ENCODE measurements around the gene E2F4. TPM values are rescaled to one million over a fixed set of nuclear protein-coding genes. Genes with fewer than 3 reads are reported as not detected.

Gene E2F4
- total and polyA plus RNA-seq, 9 of the 15 experiments (the other 6 are each of a cell fraction or from before 2014, with no cell fraction given), result 9.7 to 139 (median 106) TPM

- Histone ChIP-seq H3K9ac (ENCODE audit: insufficient read depth in 1 of 2, low read depth in 2 of 2, low read length in 2 of 2) (peak overlapping the region; percentile 27 to 96; a peak in 2 of 4 replicates), H3K27ac (ENCODE audit: extremely low read depth, low read depth, low read length) (peak overlapping the region; percentile 68; the same call in 2 of the 3 replicates), H3K4me1 (replicated peaks in 1 of 2; ENCODE audit: control insufficient read depth in 2 of 2, insufficient read depth in 2 of 2, low read length in 2 of 2) (peaks cover 67 to 76% of the 10 kb centered on the region in 2 experiments), H3K4me2 (ENCODE audit: insufficient read depth, low read length) (peak overlapping the region; percentile 91; the same call in 1 of the 2 replicates), H3K79me2 (ENCODE audit: control insufficient read depth, insufficient read depth, low read length) (peaks cover 86% of the 10 kb centered on the region), H4K20me1 (replicated peaks; ENCODE audit: control insufficient read depth, insufficient read depth, low read length) (no peaks in the 10 kb centered on the region), H3K4me3 (no peak overlapping the region), H2AFZ (ENCODE audit: low read depth, low read length) (no peak overlapping the region), H3K9me1 (ENCODE audit: control insufficient read depth, insufficient read depth, low read length) (no peaks in the 10 kb centered on the region), H3K36me3 (ENCODE audit: control insufficient read depth, insufficient read depth, low read length) (peaks cover 46% of the 10 kb centered on the region; the same call in 2 of the 3 replicates), H3K27me3 (ENCODE audit: control insufficient read depth in 2 of 2, insufficient read depth in 2 of 2, low read length in 2 of 2) (no peaks in the 10 kb centered on the region), H3K9me3 (replicated peaks; ENCODE audit: control insufficient read depth, insufficient read depth, low read depth, low read length) (no peaks in the 10 kb centered on the region)
- intact Hi-C loops (cut with micrococcal nuclease), result loop anchor here (10.0 kb wide), 1 partner anchor 269 kb away; no protein-coding TSS in a partner anchor
- peak; percentile 76; the same call in 1 of the 2 replicates for TF ChIP-seq SPI1 (IDR thresholded peaks at IDR 0.05; ENCODE audit: borderline replicate concordance, low read depth, low read length)
- TF ChIP-seq JUN (IDR thresholded peaks at IDR 0.05; ENCODE audit: borderline replicate concordance, low read depth, low read length), result no peak
- TF ChIP-seq JUN (CRISPR knock-in tag; IDR thresholded peaks at IDR 0.05; ENCODE audit: borderline replicate concordance), result no peak
- no peak for DNase-seq (ENCODE audit: extremely low read depth in 1 of 4, low spot score in 3 of 4)
- no peak for ATAC-seq
- ChIA-PET POLR2A (interaction anchor here (0.6 to 1.8 kb wide), 4 partner anchors 22 to 185 kb away, joined by 3 to 7 read pairs (median 5); partner anchors contain the start of gene ELMO3), CTCF (ENCODE audit: low intra/inter-chr PET ratio) (no interaction called here)
- WGBS (ENCODE audit: insufficient coverage, low coverage, missing lambda C conversion rate), result 55% methylated on average over 4 of the region's 4 CpGs
- in situ Hi-C loops (cut with MboI), result no loop called here
- BruUV-seq (replicated peaks), result no TSS peak
- FAIRE-seq, result no peak
Observed at GRCh38 chr16:67243481-67243880, 51.5 kb downstream of the E2F4 start.
